Liver (tissue), 9 donors: Measurements from ENCODE around the gene ADAMTS16. TPM values are rescaled to one million over a fixed set of nuclear protein-coding genes. Genes with fewer than 3 reads are reported as not detected.

Source experiments
- DNase-seq: peaks from one replicate; pipeline ENCODE4 v3.0.0-alpha.2; 2017; ENCODE audit warnings: low spot score
- H3K27ac ChIP-seq, 2 donors: one replicate each; pipeline ENCODE4 v1.7.0; 2013; ENCODE audit warnings: inconsistent platforms in 2 of 2, low read length in 2 of 2, control low read depth in 1 of 2, low read depth in 1 of 2, mild to moderate bottlenecking in 1 of 2
- H3K27me3 ChIP-seq, 4 donors: one replicate each; pipeline versions ENCODE4 v1.6.1 to v1.7.0; 2013; ENCODE audit warnings: low read length in 3 of 4, inconsistent platforms in 1 of 4, mild to moderate bottlenecking in 1 of 4, moderate library complexity in 1 of 4; ENCODE audit not compliant: control insufficient read depth in 4 of 4, insufficient read depth in 4 of 4
- H3K36me3 ChIP-seq, 4 donors: one replicate each; pipeline versions ENCODE4 v1.6.1 to v1.7.0; 2013; ENCODE audit warnings: low read length in 3 of 4, mild to moderate bottlenecking in 3 of 4, low read depth in 1 of 4, moderate library complexity in 1 of 4; ENCODE audit not compliant: control insufficient read depth in 4 of 4, insufficient read depth in 3 of 4
- H3K4me1 ChIP-seq, 4 donors: one replicate each; pipeline versions ENCODE4 v1.6.1 to v1.7.0; 2013; ENCODE audit warnings: low read length in 3 of 4, mild to moderate bottlenecking in 3 of 4, moderate library complexity in 1 of 4; ENCODE audit not compliant: control insufficient read depth in 4 of 4, insufficient read depth in 4 of 4
- H3K4me3 ChIP-seq, 3 donors: one replicate each; pipeline versions ENCODE4 v1.6.1 to v1.7.0; 2013; ENCODE audit warnings: low read length in 3 of 3, control low read depth in 1 of 3, low read depth in 1 of 3, mild to moderate bottlenecking in 1 of 3
- H3K9ac ChIP-seq, 2 donors: one replicate each; pipeline ENCODE4 v1.7.0; 2013; ENCODE audit warnings: low read length in 2 of 2, mild to moderate bottlenecking in 2 of 2, moderate library complexity in 2 of 2, control low read depth in 1 of 2, low read depth in 1 of 2
- H3K9me3 ChIP-seq, 4 donors: one replicate each; pipeline versions ENCODE4 v1.6.1 to v1.7.0; 2013; ENCODE audit warnings: low read length in 3 of 4; ENCODE audit not compliant: control insufficient read depth in 4 of 4
- ATF3 ChIP-seq: IDR thresholded peaks from 2 replicates; pipeline ENCODE4 v1.6.1; 2016; ENCODE audit warnings: antibody characterized with exemption
- CTCF ChIP-seq: fragments of 150-350 bp; IDR thresholded peaks from 2 replicates; pipeline ENCODE4 v1.5.1; 2017; ENCODE audit warnings: improper control_type of control experiment, low read depth, low read length; ENCODE audit not compliant: missing input control
- EGR1 ChIP-seq, 2 donors: IDR thresholded peaks; 2 replicates each; pipeline ENCODE4 v1.6.1; 2016 to 2018; ENCODE audit warnings: antibody characterized with exemption in 2 of 2, low read depth in 2 of 2
- FOXA1 ChIP-seq: IDR thresholded peaks from 2 replicates; pipeline ENCODE4 v1.6.1; 2016; ENCODE audit warnings: antibody characterized with exemption
- FOXA2 ChIP-seq: IDR thresholded peaks from 2 replicates; pipeline ENCODE4 v1.6.1; 2016; ENCODE audit warnings: antibody characterized with exemption
- GABPA ChIP-seq, 2 donors: IDR thresholded peaks in 1 of 2; conservative IDR thresholded peaks in 1 of 2; 2 replicates each; pipeline ENCODE4 v1.6.1; 2016; ENCODE audit warnings: antibody characterized with exemption in 2 of 2, mild to moderate bottlenecking in 1 of 2, moderate library complexity in 1 of 2
- HNF4A ChIP-seq, 2 donors: conservative IDR thresholded peaks; 2 replicates each; pipeline ENCODE4 v1.6.1; 2016; ENCODE audit warnings: antibody characterized with exemption in 2 of 2, mild to moderate bottlenecking in 2 of 2
- HNF4G ChIP-seq: IDR thresholded peaks from 2 replicates; pipeline ENCODE4 v1.6.1; 2016; ENCODE audit warnings: antibody characterized with exemption
- JUND ChIP-seq, 2 donors: IDR thresholded peaks; 2 replicates each; pipeline ENCODE4 v1.6.1; 2016; ENCODE audit warnings: antibody characterized with exemption in 2 of 2
- MAX ChIP-seq: IDR thresholded peaks from 2 replicates; pipeline ENCODE4 v1.6.1; 2016; ENCODE audit warnings: antibody characterized with exemption
- NR2F2 ChIP-seq: IDR thresholded peaks from 2 replicates; pipeline ENCODE4 v1.6.1; 2016; ENCODE audit warnings: antibody characterized with exemption
- RAD21 ChIP-seq, 2 donors: IDR thresholded peaks; 2 replicates each; pipeline ENCODE4 v1.6.1; 2016; ENCODE audit warnings: antibody characterized with exemption in 2 of 2, mild to moderate bottlenecking in 2 of 2
- REST ChIP-seq: IDR thresholded peaks from 2 replicates; pipeline ENCODE4 v1.6.1; 2016; ENCODE audit warnings: antibody characterized with exemption, mild to moderate bottlenecking
- RXRA ChIP-seq, 2 donors: IDR thresholded peaks; 2 replicates each; pipeline ENCODE4 v1.6.1; 2017 to 2018; ENCODE audit warnings: antibody characterized with exemption in 2 of 2, mild to moderate bottlenecking in 1 of 2
- SP1 ChIP-seq: IDR thresholded peaks from 2 replicates; pipeline ENCODE4 v1.6.1; 2018; ENCODE audit warnings: antibody characterized with exemption, mild to moderate bottlenecking
- YY1 ChIP-seq: IDR thresholded peaks from 2 replicates; pipeline ENCODE4 v1.6.1; 2016; ENCODE audit warnings: antibody characterized with exemption, mild to moderate bottlenecking
- ZBTB33 ChIP-seq: IDR thresholded peaks from 2 replicates; pipeline ENCODE4 v1.6.1; 2016; ENCODE audit warnings: antibody characterized with exemption
- WGBS: extraction: QIAGEN DNeasy Blood & Tissue Kit; methylation state at CpG from one replicate; pipeline ENCODE4 v1.1.7; 2013; 5-methylcytosine and 5-hydroxymethylcytosine counted together
- polyA plus RNA-seq, 2 donors: library from polyadenylated mRNA; stranded (reverse) in 1 of 2; unstranded in 1 of 2; fragments of 200-250 nt in 1 of 2; fragments of >200 nt in 1 of 2; fragmentation: Nextera tagmentation in 1 of 2; extraction: Ambion mirVana in 1 of 2; gene quantifications; one replicate each; pipeline versions ENCODE4 v1.2.1 to v1.2.3, GENCODE V29; 2013 to 2015
- total RNA-seq, 2 donors: library from RNA; depleted of rRNA; stranded (reverse); fragments of >200 nt; gene quantifications; one replicate each; pipeline ENCODE4 v1.2.3, GENCODE V29; 2014
- donor health status: healthy.
- donor health status: healthy.
- donor health status: healthy.
- donor health status: healthy.
- donor health status: healthy.

Gene ADAMTS16
- total and polyA plus RNA-seq, 4 donors = under 0.01 to 0.84 TPM; not detected in 2

- no peaks in the 10 kb centered on the region for H3K27me3 ChIP-seq
- no peaks in the 10 kb centered on the region for H3K9me3 ChIP-seq
- no peak for DNase-seq
- H3K27ac ChIP-seq = no peak overlapping the region
- TF ChIP-seq FOXA2 = no peak
- TF ChIP-seq ATF3 = no peak
- no peak for TF ChIP-seq SP1
- TF ChIP-seq FOXA1 = no peak
- TF ChIP-seq REST = no peak
- TF ChIP-seq YY1 = no peak
- no peak for TF ChIP-seq EGR1 (IDR thresholded peaks at IDR 0.05; ENCODE audit: low read depth in 2 of 2)
- TF ChIP-seq RXRA (IDR thresholded peaks at IDR 0.05) = no peak
- no peak for TF ChIP-seq HNF4A (conservative IDR thresholded peaks at IDR 0.05)
- TF ChIP-seq RAD21 (IDR thresholded peaks at IDR 0.05) = no peak
- TF ChIP-seq NR2F2 = no peak
- 81% methylated on average over 1 of the region's 1 CpG for WGBS
- peaks cover 2 to 36% (median 24%) of the 10 kb centered on the region in 4 donors for H3K4me1 ChIP-seq
- H3K9ac ChIP-seq = no peak overlapping the region
- H3K36me3 ChIP-seq = no peaks in the 10 kb centered on the region
- no peak overlapping the region for H3K4me3 ChIP-seq
These were observed 154.3 kb downstream of the ADAMTS16 start for GRCh38 chr5:5294429-5294828.

- no peak overlapping the region for H3K27ac ChIP-seq
- no peaks in the 10 kb centered on the region for H3K27me3 ChIP-seq
- no peak for DNase-seq
- H3K4me3 ChIP-seq = no peak overlapping the region
- no peaks in the 10 kb centered on the region for H3K36me3 ChIP-seq
- no peaks in the 10 kb centered on the region for H3K9me3 ChIP-seq
- no peak overlapping the region for H3K9ac ChIP-seq
- peaks cover 2 to 36% (median 24%) of the 10 kb centered on the region in 4 donors for H3K4me1 ChIP-seq
- WGBS = 78% methylated on average over 4 of the region's 4 CpGs
- TF ChIP-seq RXRA (IDR thresholded peaks at IDR 0.05) = no peak
- TF ChIP-seq GABPA (IDR thresholded peaks at IDR 0.05 in 1 of 2, conservative IDR thresholded peaks at IDR 0.05 in 1 of 2) = no peak
- no peak for TF ChIP-seq HNF4G
- no peak for TF ChIP-seq SP1
- TF ChIP-seq MAX = no peak
- TF ChIP-seq FOXA1 = no peak
- TF ChIP-seq CTCF = no peak
- no peak for TF ChIP-seq RAD21 (IDR thresholded peaks at IDR 0.05)
- TF ChIP-seq JUND (IDR thresholded peaks at IDR 0.05) = no peak
- TF ChIP-seq HNF4A (conservative IDR thresholded peaks at IDR 0.05) = no peak
- TF ChIP-seq EGR1 (IDR thresholded peaks at IDR 0.05; ENCODE audit: low read depth in 2 of 2) = no peak
- TF ChIP-seq YY1 = no peak
- no peak for TF ChIP-seq NR2F2
- TF ChIP-seq ZBTB33 = no peak
These were observed 155.2 kb downstream of the ADAMTS16 start for GRCh38 chr5:5295351-5295750.
